Stimulated activated CD4-positive, alpha-beta T cell treated with anti-CD3 and anti-CD28 coated beads, Interleukin-15, amount 100 ng/mL, for 48 hours (primary cell): ENCODE data around the gene CRB2.

Source experiments
- DNase-seq, 2 donors: peaks; one replicate each; pipeline ENCODE4 v3.0.0-alpha.2; 2020; ENCODE audit warnings: low read depth in 2 of 2

CRB2 gene

DNA sequence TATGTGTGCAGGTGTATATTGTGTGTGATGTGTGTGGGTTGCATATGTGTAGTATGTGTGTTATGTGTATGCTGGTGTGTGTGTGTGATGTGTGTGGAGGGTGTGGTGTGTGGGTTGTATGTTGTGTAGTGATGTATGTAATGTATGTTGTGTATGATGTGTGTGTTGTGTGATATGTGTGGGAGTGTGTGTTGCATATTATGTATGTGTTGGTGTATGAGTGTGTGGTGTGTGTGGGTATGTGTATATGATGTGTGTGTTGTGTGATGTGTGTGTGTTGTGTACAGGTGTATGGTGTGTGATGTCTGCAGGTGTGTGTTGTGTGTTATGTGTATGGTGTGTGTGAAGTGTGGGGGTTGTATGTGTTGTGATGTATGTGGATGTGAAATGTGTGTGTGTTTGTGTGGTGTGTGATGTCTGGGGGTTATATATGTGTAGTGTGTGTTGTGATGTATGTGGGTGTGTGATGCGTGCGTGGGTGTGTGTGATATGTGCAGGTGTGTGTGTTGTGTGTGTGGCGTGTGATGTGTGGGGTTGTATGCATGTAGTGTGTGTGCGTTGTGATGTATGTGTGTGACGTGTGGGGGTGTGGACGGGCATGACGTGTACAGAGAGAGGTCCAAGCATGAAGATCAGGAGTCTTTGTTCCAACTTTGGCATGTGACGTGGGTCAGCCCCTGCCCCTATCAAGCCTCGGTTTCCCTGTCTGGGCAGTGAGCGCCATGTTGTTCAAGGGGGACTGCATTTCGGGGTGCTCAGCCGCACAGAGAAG is 8.5 kb upstream of the CRB2 start:
- no peak for DNase-seq

- DNase-seq = no peak
Measured at GRCh38 chr9:123348317-123348992, 7.5 kb upstream of the CRB2 start.

- DNase-seq = no peak
Measured at GRCh38 chr9:123349033-123349432, 7.0 kb upstream of the CRB2 start.

DNA sequence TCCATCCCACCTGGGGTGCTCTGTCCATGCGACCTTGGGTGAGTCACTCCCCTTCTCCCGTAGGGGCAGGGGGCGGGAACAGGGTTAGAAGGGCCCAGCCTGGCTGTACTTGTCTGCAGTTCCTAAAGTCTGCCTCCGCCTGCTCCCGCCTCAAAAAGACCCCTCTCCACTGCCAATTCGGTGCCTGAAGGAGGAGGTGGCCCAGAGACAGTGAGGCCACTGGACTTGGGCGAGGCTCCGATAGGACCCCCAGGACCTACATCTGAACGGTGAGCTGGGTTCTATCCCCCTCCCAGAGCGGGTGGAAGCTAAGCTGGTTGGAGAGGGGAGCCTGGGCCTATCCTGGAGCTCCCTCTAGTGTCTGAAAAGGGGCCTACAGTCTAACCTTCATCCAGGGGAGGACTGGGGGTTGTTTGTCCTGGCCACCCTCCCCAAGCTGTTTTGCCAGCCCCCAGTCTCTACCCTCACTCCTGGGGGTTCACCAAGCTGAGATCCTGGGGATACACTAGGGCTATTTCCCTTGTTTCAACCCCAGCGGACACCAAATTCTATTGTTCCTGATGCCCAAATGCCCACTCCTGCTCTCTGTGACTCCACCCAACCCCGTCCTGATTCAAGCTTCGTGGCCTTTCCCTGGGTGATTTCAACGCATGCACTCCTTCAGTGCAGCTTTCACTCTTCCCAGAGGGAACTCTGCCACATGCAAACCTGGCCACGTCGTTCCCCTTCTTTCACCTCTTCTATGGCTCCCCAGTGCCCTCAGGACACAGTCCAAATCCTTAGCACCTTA is 6.1 kb upstream of the CRB2 start:
- peak; percentile 33 to 60 for DNase-seq

DNA sequence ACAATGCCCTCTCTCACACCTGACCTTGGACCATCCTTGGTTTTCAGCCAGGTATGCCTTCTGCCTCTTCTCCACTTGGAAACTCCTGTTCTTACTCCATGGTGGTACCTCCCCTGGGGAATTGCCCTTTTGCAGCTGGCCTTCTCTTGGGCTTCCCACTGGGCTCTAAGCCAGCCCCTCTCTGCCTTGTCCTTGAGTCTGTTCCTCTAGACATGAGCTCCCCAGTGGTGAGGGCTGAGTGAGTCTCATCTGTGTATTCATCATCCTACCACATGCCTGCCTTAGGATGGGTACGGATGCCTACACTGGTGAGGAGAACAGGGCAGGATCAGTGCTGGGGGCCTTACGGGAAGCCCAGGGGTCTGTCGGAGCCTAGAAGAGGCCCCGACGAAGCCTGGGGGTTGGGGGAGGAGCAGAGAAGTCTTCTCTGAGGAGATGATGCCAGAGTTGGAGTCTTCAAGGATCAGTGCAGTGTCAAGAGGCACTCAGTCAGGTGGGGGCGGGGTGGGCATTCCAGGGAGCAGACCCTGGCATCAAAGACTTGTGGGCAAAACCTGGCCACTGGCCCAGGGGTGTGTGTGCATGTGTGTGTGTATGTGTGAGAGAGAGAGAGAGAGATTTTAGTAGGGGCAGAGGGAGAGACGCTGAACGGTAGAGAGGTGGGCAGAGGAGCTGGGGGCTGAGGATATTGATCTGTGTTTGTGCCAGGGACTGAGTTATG is 5.2 kb upstream of the CRB2 start:
- no peak for DNase-seq

DNA sequence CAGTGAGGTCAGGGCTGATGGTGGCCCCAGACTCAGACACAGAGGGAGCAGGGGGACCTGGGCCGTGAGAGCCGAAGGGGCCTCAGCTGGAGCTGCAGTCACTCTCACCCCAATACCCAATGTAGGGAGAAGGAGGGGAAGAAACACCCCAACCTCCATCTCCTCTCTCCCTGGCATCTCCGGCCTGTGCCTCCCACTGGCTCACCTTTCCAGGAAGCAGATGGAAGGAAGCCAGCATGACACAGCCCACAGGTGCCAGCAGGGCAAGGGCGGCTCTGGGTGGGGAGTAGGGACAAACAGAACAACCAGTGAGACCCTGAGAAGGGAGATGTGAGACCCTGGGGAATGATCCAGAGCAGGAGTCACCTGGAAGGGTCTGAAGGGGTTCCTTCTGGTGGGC is 3.0 kb upstream of the CRB2 start:
- DNase-seq = no peak

DNA sequence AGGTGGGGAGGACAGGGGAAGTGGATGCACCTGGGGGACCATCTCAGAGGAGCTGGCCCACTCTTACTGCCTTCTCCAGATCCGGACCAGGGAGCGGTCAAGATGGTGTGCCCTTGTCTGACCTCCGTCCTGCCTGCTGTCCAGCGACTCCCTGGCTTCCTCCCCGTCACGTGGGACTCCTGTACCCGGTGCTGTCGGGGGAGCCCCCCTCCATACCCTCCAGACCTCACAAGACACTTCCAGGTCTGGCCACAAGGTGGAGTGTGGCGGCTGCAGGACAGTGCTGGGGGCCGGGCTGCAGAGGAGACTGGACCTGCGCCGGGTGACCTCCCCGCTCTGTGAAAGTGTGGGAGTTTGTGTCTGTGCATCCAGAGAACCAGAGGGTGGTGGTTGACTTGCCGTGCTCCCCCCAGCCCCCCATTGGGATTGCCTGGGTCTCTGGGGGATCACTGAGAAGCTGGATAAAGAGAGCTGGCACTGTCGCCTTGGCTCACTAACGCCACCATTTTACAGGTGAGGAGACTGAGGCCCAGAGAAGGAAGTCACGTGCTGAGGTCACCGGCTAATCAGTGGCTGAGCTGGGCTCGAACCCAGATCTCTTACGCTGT is 1.9 kb upstream of the CRB2 start:
- DNase-seq = peak in 1 of 2 donors; percentile 59

DNA sequence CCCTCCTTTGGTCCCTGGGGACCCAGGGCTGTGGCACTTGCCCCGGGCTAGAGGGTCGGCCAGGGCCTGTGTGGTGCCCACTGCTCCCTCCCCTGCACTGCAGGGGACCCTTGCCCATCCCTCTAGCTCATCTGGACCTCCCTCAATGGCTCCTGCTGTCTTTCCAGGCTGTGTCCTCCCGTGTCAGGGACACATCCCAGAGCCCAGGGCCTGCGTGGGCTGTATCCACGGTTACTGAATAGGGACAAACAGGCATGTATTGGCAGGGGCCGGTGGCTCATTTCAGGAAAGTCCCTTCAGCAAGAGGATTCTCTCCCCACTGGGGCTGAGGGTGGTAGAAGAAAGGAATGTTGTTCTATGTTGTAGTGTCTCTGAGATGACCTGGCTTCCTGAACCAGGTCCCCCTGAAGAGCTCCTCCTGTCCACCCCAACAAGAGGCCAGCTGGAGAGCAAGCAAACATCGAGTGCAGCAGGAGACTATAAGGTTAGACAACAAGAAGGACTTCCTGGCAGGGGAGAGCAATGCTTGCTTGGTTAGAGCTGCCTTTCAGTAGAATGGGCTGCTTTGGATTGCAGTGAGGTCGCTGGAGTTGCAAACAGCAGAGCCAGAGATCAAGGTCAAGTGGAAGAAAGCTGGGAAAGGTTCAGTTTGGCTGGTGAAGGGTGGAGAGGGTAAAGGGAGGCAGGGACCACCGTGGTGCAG is 1.0 kb upstream of the CRB2 start:
- no peak for DNase-seq

- no peak for DNase-seq
Measured at GRCh38 chr9:123356851-123357742, 1.1 kb downstream of the CRB2 start.

GRCh38 chr9:123357743-123358059 is 1.7 kb downstream of the CRB2 start:
- DNase-seq = no peak

DNA sequence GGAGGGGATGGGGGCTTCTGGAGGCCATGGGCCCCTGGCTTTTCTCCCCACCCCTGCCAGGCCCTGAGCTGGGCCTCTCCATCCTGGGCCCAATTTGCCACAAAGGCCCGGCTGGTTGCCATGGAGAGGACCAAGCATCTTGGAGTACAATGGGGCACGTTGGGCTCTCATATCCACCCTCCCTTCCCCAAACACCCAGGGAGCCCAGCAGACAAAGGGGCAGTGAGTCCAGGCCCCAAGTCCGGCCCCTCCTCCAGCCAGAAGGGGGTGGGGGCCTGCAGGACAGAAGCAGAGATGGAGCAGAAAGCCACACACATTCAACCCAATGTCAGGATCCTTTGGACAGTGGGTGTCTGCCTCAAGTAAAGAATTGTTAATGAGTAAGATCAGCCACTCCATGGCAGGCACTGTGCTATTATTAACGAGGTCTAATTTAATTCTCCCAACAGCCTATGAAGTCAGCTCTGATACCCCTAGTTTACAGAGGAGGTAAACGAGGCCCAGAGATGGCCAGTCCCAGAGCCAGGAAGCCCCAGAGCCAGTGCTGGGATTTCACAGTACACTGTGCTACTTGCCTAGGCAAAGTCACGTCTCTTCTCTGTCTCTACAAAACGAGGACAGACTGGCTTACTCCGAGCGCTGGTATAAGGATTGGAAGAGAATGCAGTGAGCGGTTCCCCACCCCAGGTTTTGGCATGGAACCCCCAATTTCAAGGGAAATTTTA is 2.3 kb downstream of the CRB2 start:
- DNase-seq = no peak

GRCh38 chr9:123359106-123359505 is 3.1 kb downstream of the CRB2 start:
- DNase-seq = no peak

DNA sequence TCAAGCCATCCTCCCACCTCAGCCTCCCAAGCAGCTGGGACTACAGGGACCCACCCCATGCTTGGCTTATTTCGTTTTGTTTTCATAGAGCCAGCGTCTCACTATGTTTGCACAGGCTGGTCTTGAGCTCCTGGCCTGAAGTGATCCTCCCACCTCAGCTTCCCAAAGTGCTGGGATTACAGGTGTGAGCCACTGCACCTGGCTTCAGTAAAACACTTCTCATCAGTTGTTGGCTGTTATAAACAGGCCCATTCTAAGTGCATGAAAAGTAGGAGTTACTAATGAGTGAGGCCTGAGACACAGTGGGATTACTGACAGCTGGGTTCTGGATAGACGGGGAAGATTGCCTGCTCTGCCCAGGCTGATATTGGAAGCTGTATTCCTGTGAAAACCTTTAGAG is 3.5 kb downstream of the CRB2 start:
- DNase-seq = no peak

GRCh38 chr9:123360161-123361085 is 4.4 kb downstream of the CRB2 start:
- DNase-seq = peak in 1 of 2 donors; percentile 30

- DNase-seq = no peak
Measured at GRCh38 chr9:123361086-123361730, 5.2 kb downstream of the CRB2 start.

GRCh38 chr9:123361731-123362510 is 5.9 kb downstream of the CRB2 start:
- no peak for DNase-seq

DNA sequence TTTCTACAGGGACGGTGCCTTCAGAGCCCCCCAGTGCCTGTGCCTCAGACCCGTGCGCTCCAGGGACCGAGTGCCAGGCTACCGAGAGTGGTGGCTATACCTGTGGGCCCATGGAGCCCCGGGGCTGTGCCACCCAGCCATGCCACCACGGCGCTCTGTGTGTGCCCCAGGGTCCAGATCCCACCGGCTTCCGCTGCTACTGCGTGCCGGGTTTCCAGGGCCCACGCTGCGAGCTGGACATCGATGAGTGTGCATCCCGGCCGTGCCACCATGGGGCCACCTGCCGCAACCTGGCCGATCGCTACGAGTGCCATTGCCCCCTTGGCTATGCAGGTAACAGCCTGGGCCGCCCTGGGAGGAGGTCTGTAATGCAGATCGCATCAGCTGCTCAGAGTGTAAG is 6.9 kb downstream of the CRB2 start:
- DNase-seq = no peak
